Measurements from ENCODE around the gene ATG4B.
"Not testable (repeated sequence)": the region's sequence is repeated elsewhere in the genome, so short reads cannot be mapped to it uniquely, and the experiment has no call there.

ATG4B gene

DNA sequence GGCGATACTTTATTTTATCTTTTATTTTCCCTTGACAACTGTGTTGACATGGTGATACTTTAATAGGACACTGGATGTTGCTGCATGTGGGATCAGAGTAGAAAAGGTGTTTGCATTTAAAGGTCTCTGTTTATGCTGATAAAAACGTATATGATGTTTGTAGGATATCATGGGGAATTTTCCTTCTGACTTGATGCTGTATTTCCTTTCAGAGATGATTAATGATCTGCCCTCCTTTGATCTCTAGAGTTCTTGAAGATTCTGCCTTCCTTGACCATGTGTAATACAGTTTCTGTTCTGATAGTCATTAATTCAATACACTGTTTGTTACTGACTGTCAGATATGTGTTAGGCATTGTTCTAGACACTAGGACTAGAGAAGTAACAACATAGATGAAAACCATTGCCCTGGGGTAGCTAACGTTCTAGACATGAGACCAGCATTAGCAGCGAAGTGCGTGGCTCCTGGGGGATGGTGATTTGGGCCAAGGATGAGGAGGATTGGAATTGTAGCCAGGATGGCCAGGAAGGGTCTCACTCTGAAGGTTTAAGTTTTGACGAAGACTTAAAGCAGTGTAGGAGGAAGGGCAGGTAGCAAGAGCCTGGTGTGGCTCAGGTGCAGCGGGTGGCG is 2.8 kb downstream of the ATG4B start:
- no peak for DNase-seq

- DNase-seq, result no peak
These were observed 4.1 kb downstream of the ATG4B start for GRCh38 chr2:241641631-241642030.

DNA sequence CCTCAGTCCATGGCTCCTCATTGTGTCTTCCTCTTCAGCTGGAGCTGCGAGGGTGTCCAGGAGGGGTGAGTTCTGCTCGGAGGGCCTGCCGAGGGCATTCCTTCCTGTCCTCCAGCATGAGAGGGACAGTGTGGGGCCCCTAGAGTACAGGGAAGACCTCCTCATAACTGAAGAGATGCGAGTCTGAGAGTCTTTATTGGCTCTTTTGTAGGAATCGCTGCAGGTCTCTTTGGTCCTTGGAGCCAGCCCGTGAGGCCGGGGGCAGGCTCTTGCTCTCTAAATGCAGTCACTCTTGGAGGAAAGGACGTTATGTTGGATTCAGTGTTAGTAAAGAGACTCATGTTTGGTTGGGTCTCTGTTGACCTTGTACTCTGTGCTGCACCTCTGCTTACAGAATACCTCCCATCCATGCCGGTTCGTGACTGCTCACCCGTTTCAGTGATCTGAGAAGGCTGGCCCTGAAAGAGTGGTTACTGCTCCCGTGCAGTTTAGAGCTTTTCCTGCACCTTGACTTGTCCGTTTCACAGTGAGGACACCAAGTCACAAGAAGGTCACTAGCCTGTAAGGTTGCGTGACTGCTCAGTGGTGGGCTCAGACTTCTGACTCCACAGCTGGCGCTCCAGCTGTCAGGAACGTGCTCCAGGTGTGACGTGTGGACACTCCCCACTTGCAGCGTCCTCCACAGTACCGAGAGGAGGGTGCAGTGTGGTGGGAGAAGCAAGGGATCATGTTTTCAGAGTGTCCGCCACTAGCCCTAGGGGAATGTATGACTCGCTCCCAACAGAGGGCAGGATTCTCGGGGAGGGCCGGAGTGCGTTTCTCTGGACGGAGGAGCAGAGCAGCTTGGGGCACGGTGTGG is 7.8 kb downstream of the ATG4B start:
- no peak for DNase-seq

DNA sequence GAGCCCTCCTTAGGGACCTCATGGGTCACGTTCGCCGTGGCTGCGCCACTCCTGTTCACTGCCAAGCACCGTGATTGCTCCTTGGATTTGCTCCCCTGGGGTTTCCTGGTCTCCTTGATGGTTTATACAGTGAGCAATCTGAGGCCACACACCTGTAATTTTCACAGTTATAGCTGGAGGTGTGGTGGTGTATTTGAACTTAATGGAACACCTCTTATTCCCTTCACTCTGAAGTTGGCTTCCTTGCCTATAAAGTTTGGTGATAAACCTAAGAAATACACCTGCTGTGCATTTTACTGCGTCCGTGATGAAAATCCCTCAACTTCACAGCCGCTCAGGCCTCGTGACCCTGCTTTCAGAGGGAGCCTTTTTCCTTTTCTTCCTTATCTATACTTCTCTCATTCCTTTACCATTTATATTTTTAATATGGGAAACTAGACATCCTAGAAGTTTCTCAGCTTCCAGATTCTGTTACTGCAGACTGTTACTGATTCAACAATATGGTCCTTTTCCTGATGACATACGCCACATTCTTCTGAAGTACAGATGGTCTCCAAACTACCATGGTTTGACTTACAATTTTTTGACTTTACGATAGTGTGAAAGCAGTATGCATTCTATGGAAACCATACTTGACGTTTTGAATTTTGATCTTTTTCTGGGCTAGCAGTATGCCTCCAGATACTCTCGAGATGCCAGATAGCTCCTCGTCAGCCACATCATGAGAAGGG is 8.6 kb downstream of the ATG4B start:
- no peak for DNase-seq

DNA sequence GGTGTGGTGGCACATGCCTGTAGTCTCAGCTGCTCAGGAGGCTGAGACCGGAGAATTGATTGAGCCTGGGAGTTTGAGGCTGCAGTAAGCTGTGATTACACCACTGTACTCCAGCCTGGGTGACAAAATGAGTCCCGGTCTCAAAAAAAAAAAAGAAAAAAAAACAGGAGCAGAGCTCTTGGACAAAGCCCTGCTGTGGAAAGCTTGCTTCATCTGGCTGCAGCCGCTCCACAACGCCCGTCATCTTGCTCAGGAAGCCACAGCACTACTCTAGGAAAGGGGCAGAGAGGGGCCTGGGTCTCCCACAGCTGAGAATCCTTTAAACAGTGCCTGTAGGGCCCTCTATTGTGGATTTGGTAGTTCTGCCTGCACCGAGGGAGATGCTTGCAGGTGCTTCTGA is 11.0 kb downstream of the ATG4B start:
- DNase-seq, result no peak

DNA sequence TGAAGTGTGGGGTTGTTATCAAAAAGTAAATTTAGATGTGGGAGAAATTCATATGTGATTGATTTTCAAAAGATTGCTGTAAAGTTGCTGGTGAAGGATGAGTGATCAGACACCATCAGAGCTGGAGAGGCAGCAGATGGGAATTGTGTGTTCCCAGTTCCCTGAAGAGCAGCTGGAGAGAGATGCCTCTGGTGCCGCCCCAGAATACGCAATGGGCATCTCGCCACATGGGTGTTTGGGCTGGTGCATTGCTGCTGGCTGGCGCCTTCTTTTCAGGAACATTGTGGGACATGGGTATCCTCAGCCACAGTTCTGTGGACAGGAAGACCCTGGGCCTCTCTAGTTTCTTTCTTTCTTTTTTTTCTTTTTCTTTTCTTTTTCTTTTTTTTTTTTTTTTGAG is 11.9 kb downstream of the ATG4B start:
- peak; percentile 76 for DNase-seq

- DNase-seq, result no peak
These were observed 12.4 kb downstream of the ATG4B start for GRCh38 chr2:241649927-241650326.

DNA sequence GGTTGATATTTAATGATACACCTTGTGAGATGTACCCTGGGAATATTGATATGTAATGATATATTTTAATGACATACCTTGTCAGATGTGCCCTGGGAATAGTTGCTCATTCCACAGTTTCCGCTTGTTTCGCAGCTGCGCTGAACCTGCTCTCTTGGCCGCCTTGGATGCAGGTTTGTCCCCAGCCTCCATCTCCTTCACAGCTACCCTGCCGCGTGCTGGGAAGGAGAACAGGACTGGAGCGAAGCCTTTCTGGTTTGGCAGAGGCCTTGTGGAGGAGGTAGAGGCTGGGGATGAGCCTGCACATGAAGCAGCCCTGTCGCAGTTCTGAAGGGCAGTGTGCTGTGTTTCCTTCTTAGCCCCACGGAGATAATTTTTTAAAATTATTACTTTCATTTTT is 14.6 kb downstream of the ATG4B start:
- DNase-seq, result no peak

- no peak for DNase-seq
These were observed 15.2 kb downstream of the ATG4B start for GRCh38 chr2:241652722-241653121.

DNA sequence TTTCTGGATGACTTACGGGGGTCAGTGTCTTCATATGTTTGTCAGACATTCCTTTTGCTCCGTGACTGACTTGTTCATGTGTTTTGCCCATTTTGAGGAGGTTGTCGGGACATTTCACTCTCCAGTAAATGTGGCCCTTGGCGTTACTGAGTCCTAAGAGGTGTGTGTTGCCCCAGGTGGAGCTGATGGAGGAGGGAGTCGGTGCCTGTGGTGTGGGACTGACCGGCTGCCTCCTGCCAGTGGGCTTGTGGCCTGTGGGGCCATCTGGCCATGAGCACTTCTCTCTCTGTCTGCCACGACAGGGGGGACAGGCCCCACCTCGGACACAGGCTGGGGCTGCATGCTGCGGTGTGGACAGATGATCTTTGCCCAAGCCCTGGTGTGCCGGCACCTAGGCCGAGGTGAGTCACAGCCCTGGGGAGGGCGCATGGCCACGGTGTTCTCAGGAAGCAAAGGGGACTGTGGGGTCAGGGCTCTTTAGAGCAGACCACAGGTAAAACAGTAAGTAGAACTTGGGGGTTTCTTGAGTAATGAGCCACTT is 15.8 kb downstream of the ATG4B start:
- no peak for DNase-seq

DNA sequence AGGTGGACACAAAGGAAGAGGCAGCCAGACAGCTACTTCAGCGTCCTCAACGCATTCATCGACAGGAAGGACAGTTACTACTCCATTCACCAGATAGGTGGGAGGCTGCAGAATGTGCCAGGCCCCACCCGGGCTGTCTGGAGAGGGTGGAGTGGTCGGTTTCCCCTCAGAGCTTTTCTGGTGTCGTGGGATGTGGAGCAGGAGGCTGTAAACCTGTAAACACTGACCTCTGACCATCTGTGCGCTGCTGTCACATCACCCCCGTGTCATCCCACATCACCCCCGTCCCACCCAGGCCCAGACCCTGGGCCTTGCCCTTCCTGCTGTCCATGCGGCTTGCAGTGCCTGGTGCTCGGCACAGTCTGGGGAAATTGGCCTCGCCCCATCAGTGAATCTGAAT is 17.1 kb downstream of the ATG4B start:
- DNase-seq, result no peak

DNA sequence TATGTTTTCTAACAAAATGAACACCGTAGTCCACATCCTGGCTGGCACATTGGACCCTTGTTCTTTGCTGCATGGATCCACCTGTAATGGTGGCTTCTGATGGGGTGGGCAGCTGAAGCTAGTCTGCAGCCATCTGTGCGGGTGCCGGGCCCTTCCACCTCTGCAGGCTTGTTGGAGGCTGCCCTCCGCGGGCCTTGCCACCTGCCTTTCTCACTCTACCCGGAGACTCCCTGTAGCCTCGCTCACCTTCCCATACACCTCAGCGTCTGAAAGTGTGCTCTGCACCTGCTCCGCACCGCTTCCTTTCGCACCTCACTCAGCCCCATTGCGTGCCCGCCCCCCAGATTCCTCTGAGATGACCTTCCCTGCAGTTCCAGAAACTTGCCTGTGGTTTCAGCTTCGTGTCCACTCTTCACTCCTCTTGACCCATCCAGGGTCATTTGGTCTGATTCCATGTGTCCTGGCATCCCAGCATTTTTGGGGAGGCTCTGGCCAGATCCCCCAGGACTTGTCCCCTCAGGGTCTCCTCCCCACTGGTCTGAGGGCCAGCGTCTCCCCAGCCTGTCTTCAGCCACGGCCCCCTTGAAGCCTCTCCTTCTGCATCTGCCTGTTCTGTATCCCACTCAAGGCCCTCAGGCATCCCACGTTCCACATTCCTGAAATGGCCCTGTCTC is 18.2 kb downstream of the ATG4B start:
- DNase-seq, result no peak

DNA sequence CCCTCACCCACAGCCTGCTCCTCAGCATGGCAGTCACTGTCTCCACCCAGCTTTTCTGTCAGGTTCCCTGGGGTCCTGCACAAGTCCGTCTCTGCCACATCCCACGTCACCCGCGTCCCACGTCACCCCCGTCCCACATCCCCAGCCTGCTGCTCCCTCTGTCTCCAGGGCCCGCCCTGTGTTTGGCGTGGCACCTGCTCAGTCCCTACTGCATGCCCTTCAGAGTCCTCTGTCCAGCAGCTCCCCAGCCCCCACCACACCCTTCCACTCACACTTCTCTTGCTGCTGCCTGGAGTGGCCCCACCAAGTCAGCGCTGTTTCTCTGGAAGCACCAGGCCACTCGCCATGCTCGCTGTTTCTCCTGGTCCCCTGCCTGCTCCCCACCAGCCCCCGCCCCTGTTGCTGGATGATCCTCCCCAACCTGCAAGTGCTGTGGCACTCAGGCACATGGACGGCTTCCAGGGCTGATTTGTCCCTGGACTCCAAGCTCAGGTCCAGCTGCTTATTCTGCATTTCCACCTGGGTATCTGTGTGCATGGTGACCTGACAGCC is 18.8 kb downstream of the ATG4B start:
- no peak for DNase-seq

GRCh38 chr2:241657786-241658254 is 20.3 kb downstream of the ATG4B start:
- DNase-seq, result no peak

DNA sequence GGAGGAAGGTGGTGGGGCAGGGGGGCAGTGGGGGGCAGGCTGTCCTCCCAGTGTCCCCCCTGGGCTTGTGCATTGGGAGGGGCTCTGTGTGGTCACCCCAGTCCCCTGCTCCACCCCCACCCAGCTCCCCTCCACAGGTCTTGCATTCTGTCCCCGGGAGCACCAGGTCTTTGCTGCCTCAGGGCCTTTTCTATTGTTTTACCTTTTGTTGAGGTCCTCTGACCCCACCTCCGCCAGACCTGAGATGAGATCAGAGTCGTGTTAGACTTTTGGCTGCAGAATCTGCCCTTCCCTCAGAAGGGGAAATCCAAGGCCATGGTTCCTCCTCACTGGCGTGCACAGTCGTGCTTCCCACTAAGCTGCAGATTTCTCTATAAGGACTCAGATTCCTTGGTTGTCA is 20.8 kb downstream of the ATG4B start:
- no peak for DNase-seq

DNA sequence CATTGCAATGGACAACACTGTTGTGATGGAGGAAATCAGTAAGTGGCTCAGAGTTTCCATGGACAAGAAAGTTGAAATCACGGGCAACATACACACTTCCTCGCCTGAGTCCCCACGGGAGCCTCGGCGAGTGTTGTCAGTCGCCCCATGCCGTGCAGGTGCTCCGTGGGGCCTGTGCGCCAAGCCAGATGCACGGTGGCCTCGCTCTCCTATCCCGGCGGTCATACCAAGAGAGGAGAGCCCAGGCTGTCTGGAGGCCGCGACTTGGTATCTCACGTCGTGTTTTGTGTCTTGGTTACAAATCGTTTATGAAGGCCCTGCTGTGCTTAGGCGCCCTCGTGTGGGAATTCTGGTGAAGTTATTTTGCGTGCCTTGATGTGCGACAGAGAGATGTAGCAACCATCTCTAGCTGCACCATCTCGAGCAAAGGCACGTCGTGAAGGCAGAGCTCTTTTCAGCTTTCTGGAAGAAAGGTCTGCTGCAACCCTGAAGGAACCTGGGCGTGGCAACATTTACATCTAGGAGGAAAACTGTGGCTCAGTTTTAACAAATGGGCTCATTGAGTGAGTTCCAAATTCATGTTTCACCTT is 21.8 kb downstream of the ATG4B start:
- peak; percentile 52 for DNase-seq

- DNase-seq, result no peak
These were observed 23.2 kb downstream of the ATG4B start for GRCh38 chr2:241660593-241661213.

DNA sequence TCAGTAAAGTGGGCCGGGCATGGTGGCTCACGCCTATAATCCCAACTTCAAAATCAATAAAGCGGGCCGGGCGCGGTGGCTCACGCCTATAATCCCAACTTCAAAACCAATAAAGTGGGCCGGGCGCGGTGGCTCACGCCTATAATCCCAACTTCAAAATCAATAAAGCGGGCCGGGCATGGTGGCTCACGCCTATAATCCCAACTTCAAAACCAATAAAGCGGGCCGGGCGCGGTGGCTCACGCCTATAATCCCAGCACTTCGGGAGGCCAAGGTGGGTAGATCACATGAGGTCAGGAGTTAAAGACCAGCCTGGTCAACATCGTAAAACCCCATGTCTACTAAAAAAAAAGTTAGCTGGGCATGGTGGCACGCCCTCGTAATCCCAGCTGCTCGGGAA is 25.2 kb downstream of the ATG4B start:
- DNase-seq, result not testable (repeated sequence)

DNA sequence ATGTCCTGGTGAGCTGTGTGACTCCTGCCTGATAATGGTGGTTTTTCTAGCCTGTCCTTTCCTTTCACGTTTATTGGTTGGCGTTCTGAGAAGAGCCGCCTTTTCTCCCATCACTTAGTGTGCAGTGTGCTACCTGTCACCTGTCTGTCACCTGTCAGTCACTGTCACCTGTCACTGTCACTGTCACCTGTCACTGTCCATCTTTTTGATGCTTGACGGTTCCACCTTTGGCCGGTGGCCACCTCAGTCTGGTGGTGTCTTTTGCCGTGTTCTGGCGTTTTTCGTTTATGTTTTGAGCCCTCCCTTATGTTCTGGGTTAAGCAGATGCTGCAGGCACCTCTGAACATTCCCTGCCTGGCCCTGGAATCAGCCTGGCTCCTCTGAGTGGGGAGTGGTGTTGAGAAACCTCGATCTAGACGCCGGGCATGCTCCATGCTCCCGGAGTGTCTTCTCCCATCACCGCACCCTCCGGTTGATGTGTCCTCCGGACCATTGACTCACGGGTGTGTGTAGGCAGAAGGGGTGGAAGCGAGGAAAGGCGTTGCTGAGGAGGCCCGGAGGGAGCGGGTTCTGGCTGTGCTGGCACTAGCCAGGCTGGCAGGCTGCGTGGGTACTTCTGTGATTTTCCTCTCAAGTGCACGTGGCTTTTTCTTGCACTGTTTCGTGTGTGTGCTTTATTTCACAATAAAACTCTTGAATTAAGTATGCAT is 28.4 kb downstream of the ATG4B start:
- DNase-seq, result no peak

DNA sequence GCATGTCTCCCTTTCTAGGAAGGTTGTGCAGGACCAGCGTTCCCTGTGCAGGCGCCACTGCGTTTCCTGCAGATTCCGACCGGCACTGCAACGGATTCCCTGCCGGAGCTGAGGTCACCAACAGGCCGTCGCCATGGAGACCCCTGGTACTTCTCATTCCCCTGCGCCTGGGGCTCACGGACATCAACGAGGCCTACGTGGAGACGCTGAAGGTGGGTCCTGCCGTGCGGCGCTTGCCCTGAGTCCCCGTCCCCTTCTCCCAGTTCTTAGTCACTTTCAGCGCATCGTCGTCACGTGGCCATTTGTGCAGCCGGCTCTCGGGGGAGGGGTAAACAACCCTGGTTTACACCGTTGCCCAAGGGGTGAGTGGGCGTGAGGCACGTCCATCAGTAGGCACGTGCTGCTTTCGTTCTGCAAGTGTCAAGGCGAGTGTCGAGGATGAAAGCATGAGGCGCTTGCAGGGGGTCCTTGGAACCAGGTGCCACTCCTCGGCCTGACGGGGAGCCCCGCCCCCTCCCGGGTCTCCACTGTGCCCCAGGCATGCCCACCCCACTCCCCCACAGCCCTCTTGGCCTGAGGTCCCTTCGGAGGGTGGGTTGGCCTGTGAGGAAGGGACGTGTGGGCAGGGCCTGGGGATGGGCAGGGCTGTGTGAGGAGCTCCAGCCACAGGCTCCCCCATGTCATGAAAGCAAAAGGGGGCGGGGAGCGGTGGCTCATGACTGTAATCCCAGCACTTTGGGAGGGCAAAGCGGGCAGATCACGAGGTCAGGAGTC is 29.3 kb downstream of the ATG4B start:
- DNase-seq, result no peak

All from NCI-H1694 treated with DMSO at 0.1 percent for 48 hours (cell line).